GM23338 (cell line): ENCODE data around the gene CTDSPL. TPM values are rescaled to one million over a fixed set of nuclear protein-coding genes. Genes with fewer than 3 reads are reported as not detected.

ENCODE experiments used
- ATAC-seq: fragments of 200-7000 bp; cut with Tn5 transposase; 3 replicates; pipeline ENCODE4 v1.9.1; 2020
- DNase-seq: peaks from one replicate; pipeline ENCODE4 v3.0.0-alpha.2; 2015; ENCODE audit warnings: low spot score
- H2AFZ ChIP-seq: fragments of 200-600 bp; sonication (generic); 2 replicates; pipeline ENCODE4 v1.8.0; 2016; ENCODE audit warnings: antibody characterized with exemption, mild to moderate bottlenecking, moderate library complexity
- H3F3A ChIP-seq: fragments of 200-600 bp; sonication (generic); replicated peaks from 2 replicates; pipeline ENCODE4 v1.8.0; 2017; ENCODE audit warnings: antibody characterized with exemption, mixed run types, low read depth
- H3K27ac ChIP-seq: fragments of 200-600 bp; sonication (generic); 2 replicates; pipeline ENCODE4 v1.6.1; 2016; ENCODE audit warnings: low read depth
- H3K27me3 ChIP-seq: fragments of 200-600 bp; sonication (generic); 2 replicates; pipeline ENCODE4 v1.8.0; 2016; ENCODE audit warnings: mild to moderate bottlenecking, mixed run types, moderate library complexity; ENCODE audit not compliant: insufficient read depth
- H3K36me3 ChIP-seq: fragments of 200-600 bp; sonication (generic); 2 replicates; pipeline ENCODE4 v1.8.0; 2016; ENCODE audit warnings: mild to moderate bottlenecking; ENCODE audit not compliant: insufficient read depth
- H3K4me1 ChIP-seq: fragments of 200-600 bp; sonication (generic); 2 replicates; pipeline ENCODE4 v1.8.0; 2016; ENCODE audit warnings: mild to moderate bottlenecking, moderate library complexity; ENCODE audit not compliant: insufficient read depth
- H3K4me2 ChIP-seq: fragments of 200-600 bp; sonication (generic); 2 replicates; pipeline ENCODE4 v1.7.1; 2017; ENCODE audit warnings: mixed run types
- H3K4me3 ChIP-seq: fragments of 200-600 bp; sonication (generic); 2 replicates; pipeline ENCODE4 v1.6.1; 2016; ENCODE audit warnings: mixed run types
- H3K79me2 ChIP-seq: fragments of 200-600 bp; sonication (generic); replicated peaks from 2 replicates; pipeline ENCODE4 v1.8.0; 2017; ENCODE audit warnings: mild to moderate bottlenecking; ENCODE audit not compliant: insufficient read depth
- H3K9me2 ChIP-seq: fragments of 200-600 bp; sonication (generic); 2 replicates; pipeline ENCODE4 v1.8.0; 2017; ENCODE audit not compliant: insufficient read depth
- H4K20me1 ChIP-seq: fragments of 200-600 bp; sonication (generic); replicated peaks from 2 replicates; pipeline ENCODE4 v1.8.0; 2017; ENCODE audit warnings: mild to moderate bottlenecking; ENCODE audit not compliant: insufficient read depth
- H3K27ac Mint-ChIP-seq: 2 replicates; pipeline ENCODE4 v1.8.0; 2020; ENCODE audit warnings: inconsistent platforms, mild to moderate bottlenecking, moderate library complexity, mixed read lengths
- H3K27me3 Mint-ChIP-seq: 3 replicates; pipeline ENCODE4 v1.8.0; 2022; ENCODE audit warnings: low read depth, mild to moderate bottlenecking, moderate library complexity, mixed read lengths, inconsistent platforms; ENCODE audit not compliant: insufficient read depth, poor library complexity
- H3K36me3 Mint-ChIP-seq: 3 replicates; pipeline ENCODE4 v1.8.0; 2021; ENCODE audit warnings: low read depth, mild to moderate bottlenecking, inconsistent platforms, moderate library complexity, mixed read lengths
- H3K4me1 Mint-ChIP-seq: 3 replicates; pipeline ENCODE4 v1.8.0; 2020; ENCODE audit warnings: mild to moderate bottlenecking, inconsistent platforms, mixed read lengths
- H3K4me3 Mint-ChIP-seq: 3 replicates; pipeline ENCODE4 v1.8.0; 2021; ENCODE audit warnings: moderate library complexity, mild to moderate bottlenecking, inconsistent platforms, mixed read lengths
- H3K9me3 Mint-ChIP-seq: 3 replicates; pipeline ENCODE4 v1.8.0; 2020; ENCODE audit warnings: moderate library complexity, mild to moderate bottlenecking, inconsistent platforms, mixed read lengths
- EZH2 ChIP-seq: fragments of 200-600 bp; sonication (generic); IDR thresholded peaks from one replicate; pipeline ENCODE4 v1.8.0; 2017; ENCODE audit warnings: antibody characterized with exemption, mild to moderate bottlenecking, low read depth; ENCODE audit not compliant: unreplicated experiment
- EZH2phosphoT487 ChIP-seq: fragments of 200-600 bp; sonication (generic); IDR thresholded peaks from one replicate; pipeline ENCODE4 v1.8.1; 2018; ENCODE audit warnings: antibody characterized with exemption; ENCODE audit not compliant: unreplicated experiment
- JUNB ChIP-seq: IDR thresholded peaks from one replicate; pipeline ENCODE4 v1.6.1; 2016; ENCODE audit warnings: antibody characterized with exemption; ENCODE audit not compliant: unreplicated experiment
- NANOG ChIP-seq: IDR thresholded peaks from 2 replicates; pipeline ENCODE4 v1.6.1; 2016; ENCODE audit warnings: antibody characterized with exemption, borderline replicate concordance
- POLR2AphosphoS5 ChIP-seq: IDR thresholded peaks from 2 replicates; pipeline ENCODE4 v1.6.1; 2016; ENCODE audit warnings: antibody characterized with exemption, low read depth
- STAT1 ChIP-seq: IDR thresholded peaks from one replicate; pipeline ENCODE4 v1.6.1; 2016; ENCODE audit warnings: antibody characterized with exemption; ENCODE audit not compliant: unreplicated experiment
- ZNF114 ChIP-seq: fragments of 250-450 bp; sonication (Bioruptor Pico); IDR thresholded peaks from 2 replicates; pipeline ENCODE4 v1.5.0; 2020; ENCODE audit warnings: mild to moderate bottlenecking, moderate library complexity
- ZNF331 ChIP-seq: fragments of 250-450 bp; sonication (Bioruptor Pico); IDR thresholded peaks from 2 replicates; pipeline ENCODE4 v1.5.0; 2020; ENCODE audit warnings: low read depth, mild to moderate bottlenecking, moderate library complexity
- ZNF462 ChIP-seq: fragments of 250-450 bp; sonication (Bioruptor Pico); IDR thresholded peaks from 2 replicates; pipeline ENCODE4 v1.5.0; 2020; ENCODE audit warnings: mild to moderate bottlenecking, moderate library complexity
- polyA plus RNA-seq: library from polyadenylated mRNA; unstranded; fragments of >200 nt; fragmentation: Nextera tagmentation; extraction: Ambion mirVana; gene quantifications from 2 replicates; pipeline ENCODE4 v1.2.1, GENCODE V29; 2016
- total RNA-seq: library from RNA; depleted of rRNA; stranded (reverse); fragments of >200 nt; shearing (Covaris generic); gene quantifications from 2 replicates; pipeline ENCODE4 v1.2.3, GENCODE V29; 2014

Gene CTDSPL
- total and polyA plus RNA-seq, 2 experiments from 2014 or later, result 23.2 to 42.0 TPM

DNA sequence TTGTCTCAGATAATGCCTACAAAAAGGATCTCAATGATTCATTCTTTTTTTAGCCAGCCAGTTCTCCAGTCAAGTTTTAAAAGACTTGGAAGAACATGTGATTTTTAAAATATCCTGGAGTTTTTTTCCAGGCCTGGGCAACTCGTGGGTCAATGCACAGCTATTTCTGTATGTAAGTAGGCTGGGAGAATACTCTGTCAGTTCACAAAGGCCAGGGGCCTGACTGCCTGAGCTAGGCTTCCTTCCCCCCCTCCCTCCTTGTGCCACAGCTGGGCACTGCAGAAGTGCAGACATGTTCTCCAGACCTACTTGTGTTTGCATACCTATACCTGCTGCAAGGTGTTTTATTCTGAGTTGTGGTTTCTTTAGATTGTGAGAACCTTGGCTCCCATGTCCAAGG, 43.7 kb downstream of the CTDSPL start:
- no peaks in the 10 kb centered on the region for H3K27me3 Mint-ChIP-seq
- H2AFZ ChIP-seq, result no peak overlapping the region
- no peak overlapping the region for H3K4me3 Mint-ChIP-seq
- H3K4me3 ChIP-seq, result no peak overlapping the region
- H3F3A ChIP-seq, result no peaks in the 10 kb centered on the region
- H3K9me2 ChIP-seq, result peaks cover 8% of the 10 kb centered on the region
- H4K20me1 ChIP-seq, result no peaks in the 10 kb centered on the region; the same call in 1 of the 2 replicates
- DNase-seq (no peak), ATAC-seq (peak; percentile 57)
- peaks cover 30% of the 10 kb centered on the region for H3K4me1 ChIP-seq
- no peaks in the 10 kb centered on the region for H3K36me3 ChIP-seq
- H3K36me3 Mint-ChIP-seq, result no peaks in the 10 kb centered on the region; the same call in 2 of the 3 replicates
- H3K27ac Mint-ChIP-seq, result 0 out of 2 replicates have a peak overlapping the region, but pooled peaks have one; percentile 35
- 0 out of 2 replicates have a peak overlapping the region, but pooled peaks have one; percentile 32 for H3K4me2 ChIP-seq
- peaks cover 23% of the 10 kb centered on the region; the same call in 1 of the 2 replicates for H3K79me2 ChIP-seq
- no peaks in the 10 kb centered on the region for H3K9me3 Mint-ChIP-seq
- peaks cover 37% of the 10 kb centered on the region for H3K4me1 Mint-ChIP-seq
- H3K27ac ChIP-seq, result 0 out of 2 replicates have a peak overlapping the region, but pooled peaks have one; percentile 55
- H3K27me3 ChIP-seq, result no peaks in the 10 kb centered on the region
- TF ChIP-seq JUNB (no peak), EZH2 (no peak), ZNF114 (CRISPR knock-in tag) (no peak), EZH2phosphoT487 (no peak), STAT1 (no peak)

DNA sequence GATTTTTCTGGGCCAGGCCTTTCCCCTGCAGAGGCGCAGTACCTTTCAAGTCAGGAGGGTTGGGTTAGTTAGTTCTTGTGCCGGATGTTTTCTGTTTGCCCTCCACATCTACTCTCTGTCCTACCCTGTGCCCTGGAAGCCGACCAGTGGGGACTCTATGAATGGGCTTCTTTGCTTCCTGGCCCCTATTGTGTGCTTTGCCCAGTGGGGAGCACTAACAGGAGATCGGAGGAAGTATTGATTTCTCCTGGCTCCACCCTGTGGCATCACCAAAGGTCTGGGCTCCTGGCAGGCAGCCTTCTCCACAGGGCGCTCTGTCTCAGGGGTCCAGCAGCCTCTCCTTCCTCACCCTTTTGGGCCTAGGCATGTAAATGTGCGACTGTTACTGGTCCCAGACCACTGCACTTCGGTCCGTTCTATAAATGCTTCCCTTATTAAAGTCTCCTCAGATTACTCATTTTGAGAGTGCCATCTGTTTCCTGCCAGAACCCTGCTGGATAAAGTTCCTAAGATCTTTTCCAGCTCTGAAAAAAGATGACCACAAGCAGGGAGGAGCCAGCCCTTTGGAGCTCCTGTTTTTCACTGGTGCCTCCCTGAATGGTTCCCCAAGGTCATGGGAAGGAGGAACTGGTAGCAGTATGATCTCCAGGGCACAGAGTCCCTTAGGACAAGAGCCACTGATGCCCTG, 44.5 kb downstream of the CTDSPL start:
- DNase-seq (no peak), ATAC-seq (peak; percentile 67)
- no peak overlapping the region; the same call in 2 of the 3 replicates for H3K4me3 Mint-ChIP-seq
- H3K36me3 Mint-ChIP-seq, result no peaks in the 10 kb centered on the region; the same call in 2 of the 3 replicates
- H3K4me1 Mint-ChIP-seq, result peaks cover 41% of the 10 kb centered on the region
- peak overlapping the region; percentile 64; the same call in 1 of the 2 replicates for H3K27ac Mint-ChIP-seq
- Histone ChIP-seq H3F3A (no peaks in the 10 kb centered on the region), H3K4me3 (no peak overlapping the region), H2AFZ (no peak overlapping the region), H3K27me3 (no peaks in the 10 kb centered on the region), H3K27ac (0 out of 2 replicates have a peak overlapping the region, but pooled peaks have one; percentile 55), H3K36me3 (no peaks in the 10 kb centered on the region), H3K4me1 (peaks cover 30% of the 10 kb centered on the region), H3K9me2 (peaks cover 8% of the 10 kb centered on the region), H3K4me2 (0 out of 2 replicates have a peak overlapping the region, but pooled peaks have one; percentile 32), H4K20me1 (no peaks in the 10 kb centered on the region; the same call in 1 of the 2 replicates), H3K79me2 (peaks cover 20% of the 10 kb centered on the region; the same call in 1 of the 2 replicates)
- peaks cover 4% of the 10 kb centered on the region for H3K27me3 Mint-ChIP-seq
- no peaks in the 10 kb centered on the region for H3K9me3 Mint-ChIP-seq
- TF ChIP-seq NANOG (no peak), POLR2AphosphoS5 (no peak)

GRCh38 chr3:37906734-37907282, 45.1 kb downstream of the CTDSPL start:
- Histone ChIP-seq H3K27ac (0 out of 2 replicates have a peak overlapping the region, but pooled peaks have one; percentile 55), H3K4me1 (peaks cover 30% of the 10 kb centered on the region), H3F3A (no peaks in the 10 kb centered on the region), H3K79me2 (peaks cover 20% of the 10 kb centered on the region; the same call in 1 of the 2 replicates), H3K9me2 (peaks cover 8% of the 10 kb centered on the region), H3K4me2 (no peak overlapping the region), H4K20me1 (no peaks in the 10 kb centered on the region; the same call in 1 of the 2 replicates), H3K4me3 (no peak overlapping the region), H3K36me3 (no peaks in the 10 kb centered on the region), H3K27me3 (no peaks in the 10 kb centered on the region), H2AFZ (no peak overlapping the region)
- Mint-ChIP-seq H3K4me3 (no peak overlapping the region), H3K27ac (no peak overlapping the region; the same call in 1 of the 2 replicates), H3K4me1 (peaks cover 41% of the 10 kb centered on the region), H3K36me3 (no peaks in the 10 kb centered on the region; the same call in 2 of the 3 replicates), H3K27me3 (peaks cover 4% of the 10 kb centered on the region), H3K9me3 (no peaks in the 10 kb centered on the region)
- no peak for ATAC-seq
- no peak for DNase-seq
- TF ChIP-seq ZNF462 (CRISPR knock-in tag) (no peak), ZNF331 (CRISPR knock-in tag) (no peak), POLR2AphosphoS5 (no peak), NANOG (no peak)
